NOMO-1 (cell line): Measurements from ENCODE around the gene TNFRSF18.

ENCODE experiments used
- DNase-seq, 2 experiments: peaks; one replicate each; lab custom pipeline; 2025; ENCODE audit not compliant: unreplicated experiment in 2 of 2; lab: John Stamatoyannopoulos, UW

The TNFRSF18 gene

DNA sequence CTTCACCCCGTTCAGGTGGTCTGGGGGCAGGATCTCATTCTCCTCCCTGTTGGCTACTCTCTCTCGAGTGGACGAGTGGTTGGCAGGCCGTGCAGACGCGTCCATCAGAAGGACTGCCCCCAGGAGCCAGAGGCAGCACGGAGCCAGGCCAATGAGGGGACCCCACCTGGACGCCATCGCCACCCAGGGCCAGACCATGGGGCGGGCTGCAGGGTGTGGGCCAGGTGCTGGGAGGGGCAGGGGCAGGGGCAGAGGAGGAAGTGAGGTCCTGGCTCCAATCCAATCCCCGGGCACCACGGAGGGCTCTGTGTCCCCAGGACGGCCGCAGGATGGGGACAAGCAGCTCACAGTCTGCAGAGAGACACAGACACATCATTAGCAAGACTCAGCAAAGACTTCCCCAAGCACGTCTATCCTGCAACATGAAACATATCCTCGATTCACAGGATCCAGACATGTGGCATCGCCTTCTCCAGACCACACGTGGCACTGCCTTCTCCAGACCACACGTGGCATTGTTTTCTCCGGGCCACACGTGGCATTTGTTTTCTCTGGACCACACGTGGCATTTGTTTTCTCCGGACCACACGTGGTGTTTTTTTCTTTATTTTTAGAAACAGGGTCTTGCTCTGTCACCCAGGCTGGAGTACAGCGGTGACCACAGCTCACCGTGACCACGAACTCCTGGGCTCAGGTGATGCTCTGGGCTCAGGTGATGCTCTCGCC lies 22.4 kb upstream of the TNFRSF18 start:
- DNase-seq, result no peak

DNA sequence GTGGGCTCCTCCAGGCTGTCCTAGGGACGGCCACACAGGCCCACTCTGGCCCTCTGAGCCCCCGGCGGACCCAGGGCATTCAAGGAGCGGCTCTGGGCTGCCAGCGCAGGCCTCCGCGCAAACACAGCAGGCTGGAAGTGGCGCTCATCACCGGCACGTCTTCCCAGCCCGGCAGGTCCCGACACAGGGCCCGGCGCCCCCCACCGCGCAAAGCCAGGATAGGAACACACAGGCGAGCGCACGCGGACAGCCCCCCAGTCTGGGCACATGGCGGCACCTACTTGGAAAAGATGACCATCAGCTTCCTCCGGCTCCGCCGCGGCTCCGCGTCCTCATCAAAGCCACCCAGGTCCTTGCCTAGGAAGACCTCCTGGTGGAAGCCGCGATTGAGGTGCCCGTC lies 21.8 kb upstream of the TNFRSF18 start:
- DNase-seq, result no peak

DNA sequence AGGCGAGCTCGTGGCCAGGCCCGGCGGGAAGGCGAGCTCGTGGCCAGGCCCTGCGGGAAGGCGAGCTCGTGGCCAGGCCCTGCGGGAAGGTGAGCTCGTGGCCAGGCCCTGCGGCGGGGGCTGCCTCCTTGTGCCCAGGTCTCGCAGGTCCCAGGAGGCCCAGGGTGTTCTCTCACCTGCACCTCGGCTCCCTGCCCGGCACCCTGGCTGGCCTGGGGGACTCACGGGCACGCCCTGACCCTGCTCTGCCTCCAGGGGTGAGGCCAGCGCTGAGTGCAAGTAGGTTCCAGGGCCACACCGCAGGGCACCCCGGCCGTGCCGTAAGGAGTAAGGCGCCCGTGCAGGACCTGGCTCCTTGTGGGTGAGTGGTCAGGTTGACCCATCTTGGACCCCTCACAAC lies 21.0 kb upstream of the TNFRSF18 start:
- no peak for DNase-seq

DNA sequence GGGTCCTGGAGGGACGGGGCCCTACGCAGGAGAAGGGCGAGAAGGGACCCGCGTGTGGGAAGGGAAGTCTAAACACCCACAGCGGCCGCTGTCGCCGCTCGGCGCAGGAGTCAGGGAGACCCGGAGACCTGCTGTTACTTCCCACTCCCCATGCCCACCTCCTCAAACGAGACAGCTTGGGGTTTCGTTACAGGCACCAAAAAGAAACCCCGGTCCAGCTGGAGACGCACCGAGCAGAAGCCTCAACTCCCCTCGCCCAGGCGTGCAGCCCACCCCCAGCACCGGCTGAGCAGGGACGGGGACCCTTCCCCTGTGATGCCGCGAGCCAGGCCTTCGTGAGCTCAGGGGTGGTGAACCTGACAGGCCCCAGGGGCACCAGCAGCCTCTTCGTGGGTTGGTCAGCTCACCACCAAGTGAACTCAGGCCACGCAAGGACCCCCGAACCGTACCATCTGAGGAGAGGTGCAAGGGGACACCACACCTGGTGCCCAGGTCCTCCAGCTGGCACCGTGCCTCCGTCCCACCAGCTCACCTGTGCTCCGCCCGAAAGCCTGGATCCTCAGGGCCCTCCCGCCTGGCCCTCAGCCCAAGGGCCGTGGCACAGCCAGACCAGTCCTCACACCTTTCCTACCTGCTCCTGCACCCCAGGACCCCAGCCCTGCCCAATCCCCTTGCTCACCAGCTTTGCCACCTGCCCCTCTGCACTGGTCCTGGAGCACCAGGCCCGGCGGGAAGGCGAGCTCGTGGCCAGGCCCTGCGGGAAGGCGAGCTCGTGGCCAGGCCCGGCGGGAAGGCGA lies 20.4 kb upstream of the TNFRSF18 start:
- no peak for DNase-seq

DNA sequence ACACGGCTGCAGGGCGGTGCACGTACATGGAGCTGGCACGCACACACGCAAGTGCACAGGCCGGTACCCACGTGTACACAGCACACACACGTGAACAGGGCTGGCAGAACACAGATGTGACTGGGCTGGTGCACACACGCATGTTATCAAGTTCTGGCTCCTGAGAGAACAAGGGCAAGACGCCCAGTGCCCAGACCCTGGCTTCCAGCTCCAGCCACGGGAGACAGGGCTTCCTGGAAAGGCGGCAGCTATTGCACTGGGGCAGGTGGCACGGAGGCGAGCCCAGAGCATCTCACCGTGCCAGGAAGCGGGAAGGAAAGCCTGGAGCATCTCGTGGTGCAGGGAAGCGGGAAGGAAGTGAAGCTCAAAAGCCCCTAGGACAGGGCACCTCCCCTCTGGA lies 19.5 kb upstream of the TNFRSF18 start:
- no peak for DNase-seq

DNA sequence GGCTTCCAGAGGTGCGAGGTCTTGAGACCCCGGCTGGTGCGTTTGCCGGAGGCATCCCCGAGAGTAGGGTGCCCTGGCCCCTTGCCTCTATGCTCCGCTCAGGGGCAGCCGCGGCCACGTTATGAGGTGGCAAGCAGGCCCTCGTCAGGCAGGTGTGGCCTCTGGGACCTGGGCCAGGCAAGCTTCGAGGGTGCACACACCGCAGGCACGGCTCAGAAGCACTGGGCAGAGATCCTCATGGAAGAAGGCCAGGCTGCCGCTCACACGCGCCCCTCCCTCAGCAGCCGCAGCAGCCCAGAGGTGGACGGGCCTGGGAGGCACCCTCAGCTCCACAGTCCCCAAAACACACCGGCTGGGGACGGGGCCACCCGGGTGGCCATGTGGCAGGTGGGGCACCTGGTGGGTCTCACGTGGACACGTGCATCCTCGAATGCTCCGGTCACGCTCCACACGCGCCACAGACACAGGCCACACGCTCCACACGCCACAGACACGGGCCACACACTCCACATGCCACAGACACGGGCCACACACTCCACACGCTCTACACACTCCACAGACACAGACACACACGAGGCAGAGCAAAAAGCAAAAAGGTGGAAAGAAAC lies 18.9 kb upstream of the TNFRSF18 start:
- DNase-seq, result no peak

DNA sequence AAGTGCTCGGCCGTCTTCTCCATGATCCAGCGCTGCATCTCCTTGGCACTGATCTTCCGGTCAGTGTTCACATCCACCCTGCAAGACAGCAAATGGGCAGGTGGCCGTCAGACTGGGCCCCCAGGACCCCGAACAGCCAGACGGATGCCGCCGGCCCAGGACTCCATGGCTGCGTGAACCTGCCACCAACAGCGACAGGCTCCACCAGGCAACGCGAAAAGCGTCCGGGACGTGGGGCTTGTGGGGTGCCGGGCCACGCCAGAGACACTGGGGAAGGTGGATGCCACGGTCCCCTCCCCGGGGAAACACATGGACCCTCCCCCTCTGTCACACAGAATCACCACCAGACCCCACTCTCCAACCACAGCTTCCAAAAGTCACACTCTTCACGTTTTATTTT lies 17.5 kb upstream of the TNFRSF18 start:
- no peak for DNase-seq

DNA sequence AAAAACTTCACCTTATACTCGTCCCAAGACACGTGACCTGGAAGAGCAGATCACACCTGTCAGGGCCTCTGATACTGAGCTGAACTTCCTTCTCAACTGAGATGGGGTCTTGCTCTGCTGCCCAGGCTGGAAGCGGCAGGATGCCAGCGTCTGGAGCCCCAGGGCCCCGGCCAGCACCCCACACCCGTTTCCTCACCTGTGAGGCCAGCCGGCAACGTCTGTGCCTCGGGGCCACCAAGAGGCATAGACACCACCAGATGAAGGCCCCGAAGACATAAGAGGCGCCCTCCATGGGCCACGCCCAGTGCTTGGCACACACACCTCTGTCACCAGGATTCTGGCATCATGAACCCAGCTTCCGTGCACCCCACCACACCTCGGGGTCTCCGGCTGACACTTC lies 16.9 kb upstream of the TNFRSF18 start:
- no peak for DNase-seq

DNA sequence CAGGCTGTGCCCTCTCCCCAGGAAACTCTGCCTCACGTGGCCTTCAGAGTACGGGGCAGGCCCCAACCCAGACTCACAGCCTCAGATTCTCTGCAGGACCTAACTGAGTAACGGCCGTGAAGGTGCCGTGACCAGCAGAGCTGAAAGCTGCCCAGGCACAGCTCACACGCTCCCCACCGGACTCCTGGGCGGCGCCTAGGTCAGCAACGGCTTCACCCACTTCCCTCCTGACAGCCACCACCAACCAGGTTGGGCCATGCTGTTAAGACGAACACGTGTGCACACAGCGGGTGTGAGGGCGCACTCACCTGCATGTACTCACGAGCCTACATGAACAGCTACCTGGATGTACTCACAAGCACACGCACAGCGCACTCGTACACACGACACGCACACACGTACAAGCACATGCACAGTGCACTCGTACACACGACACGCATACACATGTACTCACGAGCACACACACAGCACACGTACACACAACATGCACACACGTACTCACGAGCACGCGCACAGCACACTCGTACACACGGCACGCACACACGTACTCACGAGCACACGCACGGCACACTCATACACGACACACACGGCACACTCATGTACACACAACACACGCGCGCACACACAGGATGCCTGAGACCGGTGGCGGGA lies 16.3 kb upstream of the TNFRSF18 start:
- DNase-seq, result no peak

DNA sequence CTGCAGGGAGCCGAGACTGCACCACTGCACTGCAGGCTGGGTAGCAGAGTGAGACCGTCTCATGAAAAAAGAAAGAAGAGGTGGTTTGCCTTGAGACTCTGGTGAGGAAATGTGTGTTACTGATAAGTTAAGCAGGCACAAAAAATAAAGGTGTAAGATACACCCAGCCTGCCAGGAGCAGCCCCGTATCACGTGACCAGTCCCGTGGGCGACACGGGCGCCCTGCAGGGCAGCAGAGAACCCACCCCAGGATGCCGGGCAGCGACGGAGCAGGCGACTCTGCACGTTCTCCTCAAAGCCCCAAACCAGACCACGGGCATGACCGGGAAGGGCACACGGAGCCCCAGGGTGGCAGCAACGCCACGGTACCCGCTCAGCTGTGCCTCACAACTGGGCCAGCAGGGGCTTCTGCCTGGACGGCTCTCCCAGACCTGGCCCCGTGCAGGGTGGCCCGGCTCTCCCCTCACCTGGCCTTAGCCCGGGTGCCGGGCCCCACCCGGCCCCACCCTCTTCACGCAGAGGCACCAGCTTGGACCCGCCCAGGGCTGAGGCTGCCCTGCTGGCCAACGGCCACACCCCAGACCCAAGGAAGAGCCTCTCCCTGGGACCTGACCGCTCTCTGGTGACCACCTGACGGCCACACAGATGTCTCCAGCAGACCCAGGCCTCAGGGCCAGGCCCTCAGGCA lies 15.6 kb upstream of the TNFRSF18 start:
- DNase-seq, result no peak

DNA sequence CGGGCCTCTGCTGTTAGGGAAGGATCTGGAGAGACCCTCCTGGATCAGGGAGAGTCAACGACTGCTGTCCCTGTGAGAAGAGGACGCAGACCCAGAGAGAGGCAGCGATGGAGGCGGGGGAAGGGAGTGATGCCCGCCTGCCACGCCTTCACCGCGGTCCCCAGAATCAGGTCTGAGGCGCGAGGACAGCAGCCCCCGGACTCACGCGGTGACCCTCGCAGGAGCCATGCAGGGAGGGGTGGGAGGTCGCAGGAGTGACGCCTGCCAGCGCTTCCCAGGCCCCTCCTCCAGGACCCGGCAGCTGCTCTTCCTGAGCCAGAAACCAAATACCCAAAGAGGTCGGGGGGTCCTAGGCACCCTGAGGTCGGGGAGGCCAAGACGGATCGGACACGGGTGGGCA lies 13.8 kb upstream of the TNFRSF18 start:
- no peak for DNase-seq

DNA sequence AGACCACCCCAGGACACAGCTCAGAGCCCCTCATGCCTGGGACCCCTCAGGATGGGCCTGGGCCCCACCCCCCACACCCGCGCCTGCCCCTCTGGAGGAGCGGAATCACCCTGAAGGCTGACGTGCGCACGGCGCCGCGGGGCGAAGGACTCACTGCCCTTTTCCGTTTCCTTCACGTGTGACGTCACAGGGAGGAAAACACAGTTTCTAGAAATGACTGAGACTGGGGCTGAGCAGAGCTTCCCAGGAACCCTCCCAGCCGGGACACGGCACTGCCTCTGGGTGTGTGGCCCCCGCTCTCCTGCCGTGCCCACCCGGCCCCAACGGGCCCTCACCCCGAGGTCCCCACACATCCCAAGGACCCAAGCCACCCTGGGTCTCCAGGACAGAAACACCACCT lies 12.9 kb upstream of the TNFRSF18 start:
- DNase-seq, result no peak

DNA sequence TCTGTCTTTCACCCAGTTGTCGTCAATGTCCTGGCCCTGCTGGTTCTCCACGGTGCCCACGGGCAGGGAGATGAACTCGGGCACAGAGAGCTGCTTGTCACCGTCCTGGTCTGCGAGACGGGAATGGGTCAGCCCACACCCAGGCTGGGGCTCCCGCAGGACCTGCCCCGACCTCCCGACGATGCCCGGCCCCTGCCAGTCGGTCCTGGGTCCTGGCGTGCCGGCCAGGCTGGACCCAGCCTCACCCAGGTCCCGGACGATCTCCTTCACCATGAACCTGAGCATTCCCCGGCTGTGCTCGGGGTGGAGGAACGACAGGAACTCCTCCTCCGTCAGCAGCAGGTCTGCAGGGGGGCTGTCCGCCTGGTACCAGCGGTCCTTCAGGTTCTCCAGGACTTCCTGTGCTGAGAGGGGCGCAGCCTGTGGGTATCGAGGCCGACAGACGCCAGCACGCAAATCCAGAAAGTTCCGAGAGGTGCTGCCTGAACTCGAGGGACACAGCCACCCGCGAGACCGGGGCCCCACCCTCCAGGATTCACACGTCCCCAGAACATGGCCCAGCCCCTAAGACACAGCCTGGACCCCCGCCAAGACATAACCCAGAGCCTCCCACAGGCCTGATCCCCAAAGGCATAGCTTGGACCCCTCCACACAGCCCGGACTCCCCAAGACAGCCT lies 12.3 kb upstream of the TNFRSF18 start:
- DNase-seq, result no peak

DNA sequence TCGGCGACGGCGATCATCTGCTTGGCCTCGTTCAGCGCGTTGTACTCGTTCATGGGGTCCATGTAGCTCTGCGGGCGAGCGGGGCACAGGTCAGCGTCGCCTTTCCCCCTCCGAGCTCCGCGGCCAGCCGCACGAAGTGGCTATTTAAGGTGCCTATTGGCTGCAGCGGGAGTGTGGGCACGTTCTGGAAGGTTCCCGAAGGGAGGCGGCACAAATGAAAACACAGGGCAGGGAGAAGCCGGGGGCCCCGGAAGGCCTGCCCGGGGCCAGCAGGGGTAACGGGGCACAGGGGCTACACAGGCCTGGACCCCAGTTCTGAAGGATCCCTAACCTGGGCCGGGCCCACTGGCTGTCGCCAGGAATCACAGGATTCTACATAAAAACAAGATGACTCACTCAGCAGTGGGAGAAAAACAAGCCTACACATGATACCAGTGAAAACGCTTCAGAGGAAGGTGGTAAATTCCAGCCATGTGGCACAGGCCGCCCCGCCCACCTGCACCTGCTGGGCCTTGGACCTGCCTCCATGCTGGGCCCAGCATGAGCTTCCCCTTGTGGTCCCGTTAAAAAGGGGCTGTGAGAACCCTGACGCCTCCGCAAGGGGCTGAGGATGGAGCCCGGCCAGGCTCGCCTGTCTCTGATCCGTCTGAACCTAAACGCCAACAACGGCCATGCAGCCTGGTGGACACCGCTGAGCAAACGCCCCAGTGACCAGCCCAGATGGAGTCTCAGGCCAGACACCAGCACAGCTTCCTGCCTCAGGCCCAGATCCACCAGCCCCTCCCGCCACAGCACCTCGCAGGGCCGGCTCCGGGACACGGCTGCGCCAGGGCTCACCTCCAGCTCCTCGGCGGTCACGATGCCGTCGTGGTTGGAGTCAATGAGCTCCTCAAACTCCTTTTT lies 11.5 kb upstream of the TNFRSF18 start:
- DNase-seq, result no peak

DNA sequence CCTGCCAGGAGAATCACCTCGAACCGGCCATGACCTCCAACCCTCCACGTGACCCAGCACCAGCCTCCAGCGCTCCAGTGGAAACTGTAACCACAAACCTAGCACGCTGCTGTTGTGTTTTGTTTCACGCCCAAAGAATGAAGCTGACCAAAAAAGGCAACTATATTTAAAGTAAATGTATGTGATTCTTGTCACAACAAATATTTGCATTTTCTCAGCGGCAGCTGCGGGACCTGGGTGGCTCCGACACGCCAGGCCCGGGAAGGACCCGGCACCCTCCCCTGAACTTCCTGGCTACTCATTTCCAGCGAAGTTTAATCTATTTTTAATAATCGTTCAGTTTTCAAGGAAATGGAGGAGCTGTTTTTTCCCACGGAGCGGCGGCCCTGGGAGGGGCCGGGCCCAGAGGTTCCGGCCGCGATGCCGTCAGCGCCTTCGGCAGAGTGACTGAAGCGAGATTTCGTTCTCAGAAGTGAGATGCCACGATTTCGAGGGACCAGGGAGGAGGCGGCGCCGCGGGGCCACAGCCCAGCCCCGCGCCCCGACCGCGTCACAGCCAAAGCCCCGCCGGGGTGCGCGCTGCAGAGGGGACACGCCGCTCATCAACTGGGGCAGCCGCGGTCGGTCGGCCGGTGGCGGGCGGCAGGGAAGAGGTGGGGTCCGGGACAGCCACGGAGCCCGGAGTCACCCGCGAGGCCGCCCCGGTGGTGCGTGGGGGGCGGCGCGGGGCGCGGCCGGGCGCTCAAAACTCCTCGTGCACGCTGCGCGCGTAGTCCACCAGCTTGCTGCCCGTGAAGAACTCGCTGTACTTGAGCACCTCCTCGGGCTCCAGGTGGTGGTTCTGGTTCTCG lies 10.6 kb upstream of the TNFRSF18 start:
- no peak for DNase-seq

DNA sequence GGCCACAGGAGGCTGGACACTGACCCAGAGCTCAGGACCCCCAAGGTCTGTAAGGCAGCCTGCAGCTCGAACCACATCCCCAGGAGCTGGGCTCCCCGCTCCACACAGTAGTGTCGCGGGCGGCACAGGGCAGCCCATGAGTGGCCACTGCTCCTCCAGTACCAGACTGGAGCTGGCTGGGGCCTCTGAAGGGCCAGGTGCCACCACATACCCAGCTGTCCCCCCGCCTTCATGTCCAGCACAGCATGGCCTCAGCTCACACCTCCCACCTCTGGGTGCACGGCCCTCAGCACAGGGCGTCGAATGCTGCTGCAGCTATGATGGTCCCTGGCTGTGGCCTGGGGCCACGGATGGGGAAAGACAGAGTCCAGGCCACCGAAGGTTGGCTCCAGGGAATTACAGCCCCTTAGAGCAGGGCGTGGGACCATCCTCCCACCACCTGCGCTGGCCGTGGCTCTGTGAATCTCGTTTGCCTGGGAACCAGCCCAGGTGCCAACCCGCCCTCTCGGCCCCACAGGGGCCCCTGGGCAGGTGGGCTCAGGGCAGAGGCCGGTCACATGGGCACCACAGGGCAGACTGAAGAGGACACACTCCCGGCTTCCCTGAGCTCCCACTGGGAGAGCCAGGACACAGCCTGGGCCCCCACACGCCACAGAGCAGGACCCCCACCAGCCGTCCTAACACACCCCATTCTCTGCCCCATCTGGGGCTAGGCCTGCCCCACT lies 9.7 kb upstream of the TNFRSF18 start:
- DNase-seq, result no peak

DNA sequence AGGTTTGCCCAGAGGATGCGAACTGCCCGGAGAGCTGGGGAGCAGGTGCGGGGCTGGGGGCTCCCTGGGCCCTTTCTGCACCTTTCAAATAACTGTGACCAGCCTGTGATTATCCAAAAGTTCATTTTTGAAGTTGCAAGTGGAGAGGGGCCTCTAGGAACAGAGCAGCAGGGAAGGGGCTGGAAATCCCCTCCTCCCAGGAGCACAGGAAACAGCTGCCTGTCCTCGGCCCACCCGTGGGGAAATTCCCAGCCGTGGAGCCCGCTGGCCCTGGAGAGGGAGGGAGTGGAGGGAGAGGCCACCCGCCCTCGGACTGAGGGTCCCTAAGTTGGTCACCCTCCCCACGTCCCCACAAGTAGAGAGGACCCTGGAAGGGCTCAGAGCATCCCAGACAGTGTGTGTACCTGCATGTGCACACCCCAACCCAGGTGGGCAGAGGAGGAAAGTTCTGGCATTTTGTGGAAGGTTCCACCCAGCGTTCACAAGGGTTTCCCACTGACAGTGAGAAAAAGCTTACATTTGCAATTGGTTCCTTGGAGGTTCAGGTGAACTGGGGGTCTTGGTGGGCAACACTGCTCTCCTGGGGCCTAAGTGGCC lies 8.8 kb upstream of the TNFRSF18 start:
- no peak for DNase-seq
